CD8-positive, alpha-beta memory T cell (primary cell): ENCODE results near the gene TRA2B. TPM values are rescaled to one million over a fixed set of nuclear protein-coding genes. Genes with fewer than 3 reads are reported as not detected.

Experiments used
- CTCF ChIA-PET: fragments of 350-600 bp; sonication (Branson Sonifier 250); formaldehyde crosslinking; loops from one replicate; lab custom pipeline; 2021; ENCODE audit warnings: antibody characterized with exemption; lab: Charles Lee
- POLR2A ChIA-PET: fragments of 350-600 bp; sonication (Branson Sonifier 250); formaldehyde crosslinking; loops from one replicate; lab custom pipeline; 2021; ENCODE audit warnings: antibody characterized with exemption; lab: Charles Lee
- DNase-seq, 5 donors: peaks; one replicate each; pipeline versions ENCODE4 v3.0.0 to v3.0.0-alpha.2; 2020 to 2022; ENCODE audit warnings: mixed read lengths in 1 of 5
- H3K27ac ChIP-seq: one replicate; pipeline ENCODE4 v1.7.0; 2013; ENCODE audit warnings: low read depth, mild to moderate bottlenecking, low read length, moderate library complexity
- H3K27me3 ChIP-seq: 2 replicates; pipeline ENCODE4 v1.7.0; 2013; ENCODE audit warnings: low read length, mild to moderate bottlenecking; ENCODE audit not compliant: insufficient read depth, poor library complexity, severe bottlenecking
- H3K36me3 ChIP-seq: 2 replicates; pipeline ENCODE4 v1.7.0; 2013; ENCODE audit warnings: mild to moderate bottlenecking, low read length, moderate library complexity; ENCODE audit not compliant: insufficient read depth
- H3K4me1 ChIP-seq: 2 replicates; pipeline ENCODE4 v1.7.0; 2013; ENCODE audit warnings: mild to moderate bottlenecking, low read length, moderate library complexity; ENCODE audit not compliant: insufficient read depth
- H3K4me3 ChIP-seq: 2 replicates; pipeline ENCODE4 v1.7.0; 2013; ENCODE audit warnings: mild to moderate bottlenecking, low read length
- H3K9me3 ChIP-seq: 2 replicates; pipeline ENCODE4 v1.7.0; 2013; ENCODE audit warnings: mild to moderate bottlenecking, low read length
- H3K27ac Mint-ChIP-seq, 8 donors: one replicate each; pipeline ENCODE4 v1.8.0; 2020 to 2021; ENCODE audit warnings: mixed read lengths in 8 of 8, mild to moderate bottlenecking in 6 of 8, inconsistent platforms in 3 of 8, moderate library complexity in 3 of 8
- H3K27me3 Mint-ChIP-seq, 2 donors: one replicate each; pipeline ENCODE4 v1.8.0; 2020 to 2021; ENCODE audit warnings: mixed read lengths in 2 of 2, mild to moderate bottlenecking in 1 of 2, moderate library complexity in 1 of 2
- H3K36me3 Mint-ChIP-seq, 3 donors: one replicate each; pipeline ENCODE4 v1.8.0; 2020 to 2021; ENCODE audit warnings: mixed read lengths in 3 of 3, inconsistent platforms in 1 of 3, mild to moderate bottlenecking in 1 of 3
- H3K4me1 Mint-ChIP-seq, 3 donors: one replicate each; pipeline ENCODE4 v1.8.0; 2020 to 2021; ENCODE audit warnings: mixed read lengths in 3 of 3, inconsistent platforms in 1 of 3, mild to moderate bottlenecking in 1 of 3
- H3K4me3 Mint-ChIP-seq, 7 donors: one replicate each; pipeline ENCODE4 v1.8.0; 2020 to 2021; ENCODE audit warnings: mixed read lengths in 7 of 7, mild to moderate bottlenecking in 6 of 7, moderate library complexity in 4 of 7, inconsistent platforms in 2 of 7
- H3K9me3 Mint-ChIP-seq, 5 donors: one replicate each; pipeline ENCODE4 v1.8.0; 2020 to 2022; ENCODE audit warnings: mixed read lengths in 5 of 5, mild to moderate bottlenecking in 3 of 5, moderate library complexity in 2 of 5, inconsistent platforms in 1 of 5
- polyA plus RNA-seq: library from polyadenylated mRNA; unstranded; fragments of 300-500 nt; fragmentation: Illumina TruSeq; gene quantifications from one replicate; pipeline ENCODE4 v1.2.3, GENCODE V29; 2021
- total RNA-seq, 2 experiments: library from RNA; stranded (reverse); gene quantifications; one replicate each; pipeline ENCODE4 v1.2.3, GENCODE V29; 2021

The TRA2B gene
- total and polyA plus RNA-seq, 3 experiments from 2014 or later, result 181 to 324 (median 305) TPM

DNA sequence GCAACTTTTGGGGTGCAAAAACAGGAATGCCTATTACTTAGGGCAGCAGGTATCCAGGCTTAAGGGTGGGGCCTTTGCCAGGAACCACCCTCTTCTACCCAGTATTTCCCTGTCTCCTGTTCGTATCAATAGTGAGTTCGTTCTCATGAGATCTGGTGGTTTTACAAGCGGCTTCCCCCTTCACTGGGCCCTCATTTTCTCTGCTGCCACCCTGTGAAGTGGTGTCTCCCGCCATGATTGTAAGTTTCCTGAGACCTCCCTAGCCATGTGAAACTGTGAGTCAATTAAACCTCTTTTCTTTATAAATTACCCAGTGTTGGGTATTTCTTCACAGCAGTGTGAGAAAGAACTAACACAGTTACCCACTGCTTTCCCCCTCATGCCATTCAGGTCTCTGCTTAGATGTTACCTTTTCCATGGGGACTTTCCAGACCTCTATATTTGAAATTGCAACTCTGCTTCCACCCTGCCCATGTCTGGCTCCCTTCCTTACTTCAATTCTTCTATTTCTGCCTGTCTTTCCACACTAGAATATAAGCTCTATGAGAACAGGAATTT is 23.9 kb upstream of the TRA2B start:
- no peaks in the 10 kb centered on the region for H3K36me3 ChIP-seq
- Mint-ChIP-seq H3K4me3 (no peak overlapping the region), H3K9me3 (peaks cover 0 to 7% (median 3%) of the 10 kb centered on the region in 5 donors), H3K27ac (no peak overlapping the region), H3K36me3 (peaks cover 0 to 20% (median 4%) of the 10 kb centered on the region in 3 donors), H3K4me1 (no peaks in the 10 kb centered on the region), H3K27me3 (peaks cover 10 to 15% of the 10 kb centered on the region in 2 donors)
- DNase-seq, result no peak
- no peak overlapping the region for H3K27ac ChIP-seq
- H3K9me3 ChIP-seq, result no peaks in the 10 kb centered on the region
- POLR2A ChIA-PET, result no interaction called here
- CTCF ChIA-PET, result interaction anchor here (1.0 kb wide), 1 partner anchor 18 kb away, joined by 6 read pairs; no protein-coding TSS in a partner anchor
- H3K4me1 ChIP-seq, result peaks cover 11% of the 10 kb centered on the region
- no peak overlapping the region for H3K4me3 ChIP-seq
- no peaks in the 10 kb centered on the region for H3K27me3 ChIP-seq

DNA sequence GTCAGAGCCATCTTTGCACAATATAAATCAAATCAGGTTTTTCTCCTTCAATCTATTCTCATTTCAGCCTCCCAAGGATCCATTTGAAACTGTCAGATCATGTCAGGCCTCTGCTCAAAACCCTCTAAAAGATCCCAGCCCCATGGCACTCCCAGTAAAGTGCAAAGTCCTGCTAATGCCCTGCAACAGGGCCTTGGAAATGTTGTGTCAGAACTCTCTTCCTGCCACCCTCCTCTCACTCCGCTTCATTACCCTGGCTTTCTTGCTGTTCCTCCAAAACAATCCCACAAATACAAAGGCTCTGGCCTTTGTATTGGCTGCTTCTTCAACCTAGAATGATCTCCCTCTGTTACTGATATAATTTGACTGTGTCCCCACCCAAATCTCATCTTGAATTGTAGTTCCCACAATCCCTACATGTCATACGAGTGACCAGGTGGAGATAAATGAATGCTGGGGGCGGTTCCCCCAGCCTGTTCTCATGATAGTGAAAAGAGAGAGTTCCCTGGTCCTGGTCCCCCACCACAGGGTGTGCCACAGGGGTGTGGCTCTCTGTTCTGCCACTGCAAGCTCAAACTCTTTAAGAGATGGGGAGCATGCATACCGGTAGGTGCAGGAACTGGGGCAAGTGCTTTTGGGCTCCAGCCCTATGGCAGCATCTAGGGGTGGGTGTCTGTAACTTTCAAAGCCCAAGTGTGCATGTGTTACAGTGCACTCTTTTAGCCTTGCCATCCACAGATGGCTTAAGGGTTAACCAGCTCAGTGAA is 22.9 kb upstream of the TRA2B start:
- no peaks in the 10 kb centered on the region for H3K36me3 ChIP-seq
- H3K27ac Mint-ChIP-seq, result no peak overlapping the region
- ChIA-PET POLR2A (no interaction called here), CTCF (interaction anchor here (0.6 kb wide), 1 partner anchor 17 kb away, joined by 4 read pairs; no protein-coding TSS in a partner anchor)
- H3K27me3 ChIP-seq, result no peaks in the 10 kb centered on the region
- H3K36me3 Mint-ChIP-seq, result peaks cover 0 to 18% (median 4%) of the 10 kb centered on the region in 3 donors
- H3K4me1 Mint-ChIP-seq, result no peaks in the 10 kb centered on the region
- no peak overlapping the region for H3K4me3 Mint-ChIP-seq
- peaks cover 11% of the 10 kb centered on the region for H3K4me1 ChIP-seq
- no peak overlapping the region for H3K27ac ChIP-seq
- no peak for DNase-seq
- no peak overlapping the region for H3K4me3 ChIP-seq
- H3K27me3 Mint-ChIP-seq, result peaks cover 10 to 23% of the 10 kb centered on the region in 2 donors
- H3K9me3 Mint-ChIP-seq, result peaks cover 0 to 7% (median 3%) of the 10 kb centered on the region in 5 donors
- H3K9me3 ChIP-seq, result no peaks in the 10 kb centered on the region

DNA sequence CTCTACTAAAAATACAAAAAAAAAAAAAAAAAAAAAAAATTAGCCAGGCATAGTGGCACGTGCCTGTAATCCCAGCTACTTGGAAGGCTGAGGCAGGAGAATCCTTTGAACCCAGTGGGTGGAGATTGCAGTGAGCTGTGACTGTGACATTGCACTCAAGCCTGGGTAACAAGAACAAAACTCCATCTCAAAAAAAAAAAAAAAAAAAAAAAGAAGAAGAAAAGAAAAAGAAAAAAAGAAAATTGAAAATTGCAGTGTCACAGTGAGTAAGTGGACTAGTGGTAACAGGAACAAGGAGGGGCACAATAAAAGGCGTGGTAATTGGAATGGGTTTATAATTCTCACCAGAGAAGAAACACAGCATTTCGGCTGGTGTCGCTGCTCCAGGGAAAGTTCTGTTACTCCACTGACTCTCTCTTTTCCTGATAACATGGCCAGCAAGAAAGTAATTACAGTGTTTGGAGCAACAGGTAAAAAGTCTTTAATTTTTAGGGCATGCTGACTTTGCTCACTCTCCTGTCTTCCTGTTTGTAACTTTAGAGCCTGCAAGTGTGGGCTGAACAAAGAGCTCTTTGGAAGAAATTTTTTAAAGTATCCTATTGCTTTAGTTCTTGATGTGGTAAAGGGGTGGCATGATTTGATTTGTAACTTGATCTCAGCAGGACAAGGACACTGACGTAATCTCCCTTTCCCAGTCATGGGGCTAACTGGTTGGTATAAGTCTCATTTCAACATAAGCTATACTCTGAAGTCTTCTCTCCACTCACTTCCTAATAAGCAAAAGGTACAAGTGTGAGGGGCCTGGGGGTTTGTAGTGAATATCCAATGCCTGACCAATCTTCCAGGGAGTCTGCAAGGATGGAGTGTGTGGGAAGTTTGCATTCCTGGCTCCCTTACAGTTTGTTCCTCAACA is 22.1 kb upstream of the TRA2B start:
- peaks cover 16 to 31% of the 10 kb centered on the region in 2 donors for H3K27me3 Mint-ChIP-seq
- no peaks in the 10 kb centered on the region for H3K4me1 Mint-ChIP-seq
- Histone ChIP-seq H3K27me3 (no peaks in the 10 kb centered on the region), H3K9me3 (no peaks in the 10 kb centered on the region), H3K27ac (no peak overlapping the region), H3K36me3 (no peaks in the 10 kb centered on the region), H3K4me3 (no peak overlapping the region), H3K4me1 (peaks cover 11% of the 10 kb centered on the region)
- peak overlapping the region in 1 of 8 donors; percentile 35 for H3K27ac Mint-ChIP-seq
- peak in 1 of 5 donors; percentile 41 for DNase-seq
- H3K36me3 Mint-ChIP-seq, result peaks cover 0 to 12% (median 4%) of the 10 kb centered on the region in 3 donors
- H3K4me3 Mint-ChIP-seq, result no peak overlapping the region
- H3K9me3 Mint-ChIP-seq, result no peaks in the 10 kb centered on the region
- POLR2A ChIA-PET, result no interaction called here
- CTCF ChIA-PET, result interaction anchor here (1.4 kb wide), 1 partner anchor 17 kb away, joined by 4 read pairs; no protein-coding TSS in a partner anchor

DNA sequence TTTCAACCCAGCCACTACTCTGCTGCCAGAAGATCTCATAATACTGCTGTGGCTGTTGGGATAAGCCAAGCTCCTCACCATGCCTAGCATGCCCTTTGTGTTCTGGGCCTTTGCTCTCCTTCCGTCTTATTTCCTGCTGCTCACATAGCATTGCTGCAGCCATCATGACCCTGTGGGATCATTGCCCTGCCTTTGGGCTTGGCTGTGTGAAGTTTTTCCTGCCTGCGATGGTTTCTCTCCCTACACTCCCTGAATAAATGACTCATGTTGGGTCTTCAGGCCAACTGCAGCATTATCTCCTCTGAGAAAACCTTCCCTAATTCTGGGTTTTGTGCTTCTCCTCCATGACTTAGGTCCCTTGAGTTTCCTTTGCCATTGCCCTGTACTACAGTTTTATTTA is 20.8 kb upstream of the TRA2B start:
- H3K4me3 ChIP-seq, result no peak overlapping the region
- no peaks in the 10 kb centered on the region for H3K36me3 ChIP-seq
- no peaks in the 10 kb centered on the region for H3K27me3 ChIP-seq
- H3K9me3 ChIP-seq, result no peaks in the 10 kb centered on the region
- peaks cover 11% of the 10 kb centered on the region for H3K4me1 ChIP-seq
- POLR2A ChIA-PET, result no interaction called here
- H3K27ac Mint-ChIP-seq, result no peak overlapping the region
- no peaks in the 10 kb centered on the region for H3K4me1 Mint-ChIP-seq
- H3K27me3 Mint-ChIP-seq, result peaks cover 18 to 40% of the 10 kb centered on the region in 2 donors
- H3K36me3 Mint-ChIP-seq, result peaks cover 0 to 12% (median 0%) of the 10 kb centered on the region in 3 donors
- no peaks in the 10 kb centered on the region for H3K9me3 Mint-ChIP-seq
- H3K4me3 Mint-ChIP-seq, result no peak overlapping the region
- H3K27ac ChIP-seq, result no peak overlapping the region
- CTCF ChIA-PET, result interaction anchor here (1.0 to 1.4 kb wide), 2 partner anchors 9 to 15 kb away, joined by 3 to 4 read pairs; no protein-coding TSS in a partner anchor
- no peak for DNase-seq

DNA sequence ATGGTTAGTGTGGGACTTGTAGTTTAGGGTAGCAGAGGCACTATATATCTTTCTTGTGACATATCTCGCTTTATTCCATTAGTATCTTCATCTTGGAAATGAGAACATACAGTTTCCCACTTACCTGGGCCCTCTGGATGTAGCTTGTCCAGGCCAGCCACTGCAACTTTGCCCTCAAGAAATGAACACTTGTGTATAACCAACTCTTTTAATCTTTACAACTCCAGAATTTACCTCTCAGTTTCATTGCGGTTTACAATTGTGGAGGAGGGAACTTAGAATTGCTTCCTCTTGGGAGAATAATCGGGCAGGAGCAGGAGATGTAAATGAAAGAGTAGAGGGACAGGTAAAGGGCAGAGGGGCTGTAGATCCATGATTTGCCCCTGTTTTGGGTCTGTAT is 18.4 kb upstream of the TRA2B start:
- Histone ChIP-seq H3K27ac (no peak overlapping the region), H3K4me1 (peaks cover 11% of the 10 kb centered on the region), H3K36me3 (no peaks in the 10 kb centered on the region), H3K4me3 (no peak overlapping the region), H3K27me3 (no peaks in the 10 kb centered on the region), H3K9me3 (no peaks in the 10 kb centered on the region)
- Mint-ChIP-seq H3K4me1 (no peaks in the 10 kb centered on the region), H3K27ac (no peak overlapping the region), H3K27me3 (peaks cover 26 to 59% of the 10 kb centered on the region in 2 donors), H3K9me3 (no peaks in the 10 kb centered on the region), H3K36me3 (peaks cover 0 to 12% (median 0%) of the 10 kb centered on the region in 3 donors), H3K4me3 (no peak overlapping the region)
- ChIA-PET CTCF (interaction anchor here (1.0 to 6.6 kb wide), 2 partner anchors 12 to 18 kb away, joined by 4 to 47 read pairs; partner anchors contain the start of gene TRA2B), POLR2A (no interaction called here)
- no peak for DNase-seq

DNA sequence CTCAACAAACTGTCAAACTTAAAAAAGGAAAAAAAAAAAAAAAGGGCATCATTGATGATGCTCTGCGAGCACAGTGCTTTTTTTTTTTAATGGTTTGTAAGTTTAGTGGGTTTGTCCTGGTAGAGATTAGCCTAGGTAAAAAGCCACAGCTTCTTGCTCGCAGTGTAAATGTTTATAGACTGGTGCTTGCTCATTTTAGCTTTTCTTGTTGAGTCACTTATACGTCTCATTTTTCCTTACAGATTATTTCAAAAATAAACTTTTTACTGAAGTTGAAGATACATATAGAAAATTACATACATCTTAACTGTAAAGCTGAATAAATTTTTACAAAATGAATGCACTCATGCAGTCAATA is 16.5 kb upstream of the TRA2B start:
- Mint-ChIP-seq H3K9me3 (no peaks in the 10 kb centered on the region), H3K4me3 (no peak overlapping the region), H3K4me1 (no peaks in the 10 kb centered on the region), H3K27ac (no peak overlapping the region), H3K36me3 (peaks cover 0 to 12% (median 0%) of the 10 kb centered on the region in 3 donors), H3K27me3 (peaks cover 29 to 67% of the 10 kb centered on the region in 2 donors)
- H3K36me3 ChIP-seq, result no peaks in the 10 kb centered on the region
- no peaks in the 10 kb centered on the region for H3K4me1 ChIP-seq
- H3K4me3 ChIP-seq, result no peak overlapping the region
- CTCF ChIA-PET, result interaction anchor here (1.3 to 6.6 kb wide), 2 partner anchors 10 to 29 kb away, joined by 3 to 47 read pairs; no protein-coding TSS in a partner anchor
- H3K27ac ChIP-seq, result no peak overlapping the region
- H3K9me3 ChIP-seq, result no peaks in the 10 kb centered on the region
- no peak for DNase-seq
- POLR2A ChIA-PET, result no interaction called here
- H3K27me3 ChIP-seq, result no peaks in the 10 kb centered on the region

DNA sequence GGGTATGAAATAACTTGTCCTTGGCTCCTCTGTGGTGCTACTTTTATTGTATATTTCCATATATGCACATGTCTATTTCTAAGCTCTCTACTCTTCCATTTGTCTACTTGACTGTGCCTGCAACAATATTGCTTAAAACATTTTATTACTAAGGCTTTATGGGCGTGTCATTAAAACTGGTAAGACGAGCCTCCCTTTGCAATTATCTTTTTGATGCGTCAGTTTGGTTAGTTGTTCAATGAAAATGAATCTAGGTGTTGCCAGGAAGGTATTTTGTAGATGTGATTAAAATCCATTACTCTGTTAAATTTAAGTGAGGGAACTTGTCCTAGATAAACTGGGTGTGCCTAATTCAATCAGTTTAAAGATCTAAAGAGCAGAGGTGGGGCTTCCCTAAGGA is 12.9 kb upstream of the TRA2B start:
- Histone ChIP-seq H3K36me3 (no peaks in the 10 kb centered on the region), H3K4me1 (no peaks in the 10 kb centered on the region), H3K4me3 (no peak overlapping the region), H3K27ac (no peak overlapping the region), H3K9me3 (no peaks in the 10 kb centered on the region), H3K27me3 (no peaks in the 10 kb centered on the region)
- Mint-ChIP-seq H3K4me3 (no peak overlapping the region), H3K27me3 (peaks cover 24 to 56% of the 10 kb centered on the region in 2 donors), H3K4me1 (no peaks in the 10 kb centered on the region), H3K36me3 (no peaks in the 10 kb centered on the region), H3K9me3 (no peaks in the 10 kb centered on the region), H3K27ac (no peak overlapping the region)
- no peak for DNase-seq
- ChIA-PET CTCF (no interaction called here), POLR2A (no interaction called here)
